Breast epithelium (tissue), 4 donors: ENCODE results near the gene GCFC2. TPM values are rescaled to one million over a fixed set of nuclear protein-coding genes. Genes with fewer than 3 reads are reported as not detected.

Experiments
- DNase-seq, 2 donors: peaks; one replicate each; pipeline ENCODE4 v3.0.0-alpha.2; 2019; ENCODE audit warnings: low spot score in 2 of 2
- H3K27ac ChIP-seq, 2 donors: fragments of 200-600 bp; sonication (generic) in 1 of 2; one replicate each; pipeline ENCODE4 v1.5.1; 2016 to 2019; ENCODE audit warnings: mild to moderate bottlenecking in 1 of 2
- H3K27me3 ChIP-seq, 2 donors: fragments of 200-600 bp; sonication (generic) in 1 of 2; one replicate each; pipeline versions ENCODE4 v1.5.1 to v1.6.0; 2017 to 2019; ENCODE audit warnings: control low read depth in 1 of 2, mild to moderate bottlenecking in 1 of 2
- H3K36me3 ChIP-seq: fragments of 200-600 bp; one replicate; pipeline ENCODE4 v1.5.1; 2019
- H3K4me1 ChIP-seq, 2 donors: fragments of 200-600 bp; sonication (generic); one replicate each; pipeline ENCODE4 v1.5.1; 2016 to 2019; ENCODE audit warnings: control low read depth in 1 of 2
- H3K4me3 ChIP-seq, 3 donors: fragments of 200-600 bp; sonication (generic); 1 replicate in 2 of 3; 2 replicates in 1 of 3; pipeline ENCODE4 v1.5.1; 2016 to 2019; ENCODE audit warnings: mild to moderate bottlenecking in 3 of 3, moderate library complexity in 2 of 3
- H3K9me3 ChIP-seq, 2 donors: fragments of 200-600 bp; sonication (generic) in 1 of 2; one replicate each; pipeline ENCODE4 v1.5.1; 2016 to 2019; ENCODE audit warnings: control low read depth in 1 of 2
- POLR2A ChIP-seq: fragments of 450-650 bp; IDR thresholded peaks from one replicate; pipeline ENCODE4 v1.6.1; 2016; ENCODE audit warnings: antibody characterized with exemption, mild to moderate bottlenecking, moderate library complexity
- POLR2AphosphoS5 ChIP-seq, 3 donors: sonication (generic); formaldehyde crosslinking; IDR thresholded peaks; one replicate each; pipeline ENCODE4 v1.6.1; 2017; ENCODE audit warnings: antibody characterized with exemption in 3 of 3
- intact Hi-C: fragments of 100-400 bp; cut with DNase I; formaldehyde crosslinking; loops from one replicate; pipeline ENCODE4 v1.15.1; 2023; ENCODE audit warnings: low total_unique reads
- total RNA-seq, 3 donors: library from RNA; depleted of rRNA; stranded (reverse); fragments of >200 nt; gene quantifications; one replicate each; pipeline ENCODE4 v1.1.0, GENCODE V29; 2016
- TF ChIP-seq, protein P1 (sequence below), 3 donors: fragments of 450-650 bp; IDR thresholded peaks; one replicate each; pipeline ENCODE4 v1.5.1; 2016 to 2017; ENCODE audit warnings: antibody characterized with exemption in 3 of 3, mild to moderate bottlenecking in 3 of 3, moderate library complexity in 3 of 3

GCFC2 gene
- total RNA-seq, 3 donors from 2014 or later, result 26.7 to 36.1 (median 31.5) TPM

GRCh38 chr2:75643980-75644379 is 66.7 kb downstream of the GCFC2 start:
- intact Hi-C loops, result no loop called here

GRCh38 chr2:75641587-75641986 is 69.1 kb downstream of the GCFC2 start:
- no peaks in the 10 kb centered on the region for H3K9me3 ChIP-seq
- no peak overlapping the region for H3K4me3 ChIP-seq
- H3K4me1 ChIP-seq, result peaks cover 0 to 9% of the 10 kb centered on the region in 2 donors
- H3K27ac ChIP-seq, result peak overlapping the region; percentile 26 to 40
- peak in 1 of 2 donors; percentile 82 for DNase-seq
- H3K27me3 ChIP-seq, result no peaks in the 10 kb centered on the region
- TF ChIP-seq POLR2AphosphoS5 (IDR thresholded peaks at IDR 0.05) (no peak), POLR2A (no peak)
- TF ChIP-seq, protein P1, sequence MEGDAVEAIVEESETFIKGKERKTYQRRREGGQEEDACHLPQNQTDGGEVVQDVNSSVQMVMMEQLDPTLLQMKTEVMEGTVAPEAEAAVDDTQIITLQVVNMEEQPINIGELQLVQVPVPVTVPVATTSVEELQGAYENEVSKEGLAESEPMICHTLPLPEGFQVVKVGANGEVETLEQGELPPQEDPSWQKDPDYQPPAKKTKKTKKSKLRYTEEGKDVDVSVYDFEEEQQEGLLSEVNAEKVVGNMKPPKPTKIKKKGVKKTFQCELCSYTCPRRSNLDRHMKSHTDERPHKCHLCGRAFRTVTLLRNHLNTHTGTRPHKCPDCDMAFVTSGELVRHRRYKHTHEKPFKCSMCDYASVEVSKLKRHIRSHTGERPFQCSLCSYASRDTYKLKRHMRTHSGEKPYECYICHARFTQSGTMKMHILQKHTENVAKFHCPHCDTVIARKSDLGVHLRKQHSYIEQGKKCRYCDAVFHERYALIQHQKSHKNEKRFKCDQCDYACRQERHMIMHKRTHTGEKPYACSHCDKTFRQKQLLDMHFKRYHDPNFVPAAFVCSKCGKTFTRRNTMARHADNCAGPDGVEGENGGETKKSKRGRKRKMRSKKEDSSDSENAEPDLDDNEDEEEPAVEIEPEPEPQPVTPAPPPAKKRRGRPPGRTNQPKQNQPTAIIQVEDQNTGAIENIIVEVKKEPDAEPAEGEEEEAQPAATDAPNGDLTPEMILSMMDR (IDR thresholded peaks at IDR 0.05), result no peak
- H3K36me3 ChIP-seq, result no peaks in the 10 kb centered on the region
- intact Hi-C loops, result no loop called here

More at GRCh38 chr2:75643980-75644379, 66.7 kb downstream of the GCFC2 start:
- Histone ChIP-seq H3K27ac (no peak overlapping the region), H3K36me3 (no peaks in the 10 kb centered on the region), H3K9me3 (no peaks in the 10 kb centered on the region), H3K27me3 (no peaks in the 10 kb centered on the region), H3K4me1 (peaks cover 0 to 9% of the 10 kb centered on the region in 2 donors), H3K4me3 (no peak overlapping the region)
- no peak for DNase-seq
- TF ChIP-seq, protein P1 (IDR thresholded peaks at IDR 0.05), result no peak
- TF ChIP-seq POLR2A (no peak), POLR2AphosphoS5 (IDR thresholded peaks at IDR 0.05) (no peak)

- peak; percentile 47 to 58 for DNase-seq
- Histone ChIP-seq H3K4me3 (no peak overlapping the region), H3K9me3 (no peaks in the 10 kb centered on the region), H3K27ac (peak overlapping the region; percentile 26 to 40), H3K36me3 (no peaks in the 10 kb centered on the region), H3K27me3 (no peaks in the 10 kb centered on the region), H3K4me1 (peaks cover 0 to 9% of the 10 kb centered on the region in 2 donors)
- intact Hi-C loops, result no loop called here
- peak in 1 of 3 donors; percentile 29 for TF ChIP-seq POLR2AphosphoS5 (IDR thresholded peaks at IDR 0.05)
- no peak for TF ChIP-seq POLR2A
- TF ChIP-seq, protein P1 (IDR thresholded peaks at IDR 0.05), result peak; percentile 67 to 95 (median 95)
Measured at GRCh38 chr2:75640621-75641121, 70.0 kb downstream of the GCFC2 start.

DNA sequence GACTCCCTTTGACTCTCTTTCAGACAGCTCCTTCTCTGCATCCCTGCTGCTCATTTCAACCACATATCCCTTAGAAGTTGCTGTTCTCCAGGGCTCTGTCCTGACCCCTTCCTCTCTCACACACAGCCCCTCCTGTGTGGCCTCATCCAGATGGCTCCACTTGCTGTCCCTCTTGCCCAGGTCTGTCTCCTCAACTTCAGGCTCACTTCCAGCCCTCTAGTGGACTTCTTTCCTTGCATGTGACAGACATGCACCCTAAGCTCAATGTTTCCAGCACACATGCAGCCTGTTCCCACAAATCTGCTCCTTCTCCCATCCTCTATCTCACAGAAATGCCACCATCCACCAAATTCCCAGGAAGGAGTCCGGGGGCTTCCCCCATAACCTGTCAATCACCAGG is 73.1 kb downstream of the GCFC2 start:
- Histone ChIP-seq H3K4me1 (peaks cover 0 to 9% of the 10 kb centered on the region in 2 donors), H3K36me3 (no peaks in the 10 kb centered on the region), H3K4me3 (no peak overlapping the region), H3K27me3 (no peaks in the 10 kb centered on the region), H3K27ac (no peak overlapping the region), H3K9me3 (no peaks in the 10 kb centered on the region)
- no peak for DNase-seq
- TF ChIP-seq, protein P1 (IDR thresholded peaks at IDR 0.05), result no peak
- TF ChIP-seq POLR2AphosphoS5 (IDR thresholded peaks at IDR 0.05) (no peak), POLR2A (no peak)
- intact Hi-C loops, result loop anchor here (10.0 kb wide), 1 partner anchor 1597 kb away; no protein-coding TSS in a partner anchor

DNA sequence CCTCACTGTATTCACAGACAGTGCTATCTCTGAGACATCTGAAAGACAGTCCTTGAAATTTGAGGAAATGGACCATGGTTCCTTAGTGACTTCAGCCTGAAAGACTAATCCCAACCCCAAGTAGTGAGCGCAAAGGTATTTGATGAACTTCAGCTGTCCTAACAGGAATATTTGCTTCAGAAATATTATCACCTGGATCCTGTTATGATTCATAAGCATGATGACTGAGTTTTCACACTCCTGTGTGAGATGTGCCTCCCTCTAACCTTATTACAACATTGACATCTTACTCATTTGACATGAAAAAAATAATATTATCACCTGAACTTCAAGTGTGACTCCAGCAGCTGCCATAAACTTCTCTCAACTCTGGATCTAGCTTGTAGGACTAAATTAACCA is 75.8 kb downstream of the GCFC2 start:
- Histone ChIP-seq H3K27ac (no peak overlapping the region), H3K9me3 (no peaks in the 10 kb centered on the region), H3K36me3 (no peaks in the 10 kb centered on the region), H3K4me3 (no peak overlapping the region), H3K27me3 (no peaks in the 10 kb centered on the region), H3K4me1 (no peaks in the 10 kb centered on the region)
- DNase-seq, result no peak
- no peak for TF ChIP-seq POLR2A
- no peak for TF ChIP-seq POLR2AphosphoS5 (IDR thresholded peaks at IDR 0.05)
- TF ChIP-seq, protein P1 (IDR thresholded peaks at IDR 0.05), result no peak
- intact Hi-C loops, result loop anchor here (2.0 to 10.0 kb wide), 2 partner anchors 66 to 1600 kb away; no protein-coding TSS in a partner anchor
